Measurements from ENCODE around the gene INPP5A.
"Not testable (repeated sequence)": the region's sequence is repeated elsewhere in the genome, so short reads cannot be mapped to it uniquely, and the experiment has no call there.

Gene INPP5A

GRCh38 chr10:132596742-132597279 lies 59.2 kb downstream of the INPP5A start:
- DNase-seq (ENCODE audit: low read depth), result no peak

- no peak for DNase-seq (ENCODE audit: low read depth)
Observed at GRCh38 chr10:132597654-132598053, 60.1 kb downstream of the INPP5A start.

GRCh38 chr10:132599023-132599618 lies 61.5 kb downstream of the INPP5A start:
- DNase-seq (ENCODE audit: low read depth), result not testable (repeated sequence)

- no peak for DNase-seq (ENCODE audit: low read depth)
Observed at GRCh38 chr10:132599732-132600131, 62.1 kb downstream of the INPP5A start.

DNA sequence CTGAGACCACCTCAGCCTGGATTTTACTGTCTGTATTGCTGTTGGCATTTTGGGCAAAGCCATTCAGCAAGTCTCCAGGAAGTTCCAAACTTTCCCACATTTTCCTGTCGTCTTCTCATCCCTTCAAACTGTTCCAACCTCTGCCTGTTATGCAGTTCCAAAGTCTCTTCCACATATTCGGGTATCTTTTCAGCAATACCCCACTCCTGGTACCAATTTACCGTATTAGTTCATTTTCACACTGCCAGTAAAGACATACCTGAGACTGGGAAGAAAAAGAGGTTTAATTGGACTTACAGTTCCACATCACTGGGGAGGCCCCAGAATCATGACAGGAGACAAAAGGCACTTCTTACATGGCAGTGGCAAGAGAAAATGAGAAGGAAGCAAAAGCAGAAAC lies 62.8 kb downstream of the INPP5A start:
- no peak for DNase-seq (ENCODE audit: low read depth)

DNA sequence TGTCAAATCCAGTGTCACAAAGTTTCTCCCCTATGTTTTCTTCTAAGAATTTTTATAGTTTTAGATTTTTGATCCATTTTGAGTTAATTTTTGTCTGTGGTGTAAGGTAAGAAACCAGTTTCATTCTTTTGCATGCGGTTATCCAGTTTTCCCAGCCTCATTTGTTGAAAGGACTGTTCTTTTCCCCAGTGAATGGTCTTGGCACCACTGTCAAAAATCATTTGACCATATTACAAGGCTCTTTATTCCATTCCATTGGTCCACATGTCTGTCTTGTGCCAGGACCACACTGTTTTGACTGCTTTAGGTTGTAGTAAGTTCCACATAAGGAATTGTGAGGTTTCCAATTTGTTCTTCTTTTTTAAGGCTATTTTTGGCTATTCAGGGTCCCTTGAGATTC lies 64.0 kb downstream of the INPP5A start:
- DNase-seq (ENCODE audit: low read depth), result no peak

- no peak for DNase-seq (ENCODE audit: low read depth)
Observed at GRCh38 chr10:132602614-132603013, 65.0 kb downstream of the INPP5A start.

GRCh38 chr10:132603851-132604533 lies 66.4 kb downstream of the INPP5A start:
- no peak for DNase-seq (ENCODE audit: low read depth)

GRCh38 chr10:132604686-132605085 lies 67.1 kb downstream of the INPP5A start:
- DNase-seq (ENCODE audit: low read depth), result no peak

GRCh38 chr10:132605390-132605789 lies 67.8 kb downstream of the INPP5A start:
- DNase-seq (ENCODE audit: low read depth), result no peak

GRCh38 chr10:132606031-132606491 lies 68.5 kb downstream of the INPP5A start:
- no peak for DNase-seq (ENCODE audit: low read depth)

DNA sequence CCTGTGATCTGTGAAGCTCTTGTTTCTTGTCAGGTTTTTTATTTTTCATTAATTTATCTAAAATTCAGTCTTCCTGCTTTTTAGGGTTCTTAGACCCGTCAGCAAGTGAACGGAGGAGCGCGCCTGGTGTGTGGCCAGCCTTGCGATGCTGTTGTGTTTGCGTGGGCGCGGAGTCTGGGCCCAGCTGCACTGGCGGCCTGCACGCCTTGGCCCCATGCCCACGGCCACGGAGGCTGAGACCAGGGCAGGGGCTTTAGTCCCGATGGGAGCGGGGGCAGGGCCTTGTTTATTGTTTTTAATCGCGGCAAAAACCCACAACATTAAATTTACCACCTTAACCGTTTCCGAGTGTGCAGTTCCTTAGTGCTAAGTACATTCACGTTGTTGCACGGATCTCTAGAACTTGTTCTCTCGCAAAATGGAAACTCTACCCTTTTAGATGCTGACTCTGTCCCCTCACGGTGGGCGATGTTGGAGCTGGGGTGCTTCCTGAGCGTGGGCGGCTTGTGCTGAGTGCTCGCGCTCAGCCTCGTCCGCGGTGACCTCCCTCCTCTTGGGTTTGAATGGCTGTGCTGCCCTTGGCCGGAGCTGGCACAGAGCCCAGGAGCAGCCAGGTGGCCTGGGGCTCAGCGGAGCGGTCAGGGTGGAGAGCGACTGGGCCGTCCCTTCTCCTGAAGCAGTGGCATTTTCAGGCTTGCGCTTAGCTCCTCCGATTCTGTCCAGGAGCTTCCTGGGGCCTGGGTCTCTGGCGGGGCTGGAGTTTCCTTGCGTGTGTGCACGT lies 69.1 kb downstream of the INPP5A start:
- no peak for DNase-seq (ENCODE audit: low read depth)

DNA sequence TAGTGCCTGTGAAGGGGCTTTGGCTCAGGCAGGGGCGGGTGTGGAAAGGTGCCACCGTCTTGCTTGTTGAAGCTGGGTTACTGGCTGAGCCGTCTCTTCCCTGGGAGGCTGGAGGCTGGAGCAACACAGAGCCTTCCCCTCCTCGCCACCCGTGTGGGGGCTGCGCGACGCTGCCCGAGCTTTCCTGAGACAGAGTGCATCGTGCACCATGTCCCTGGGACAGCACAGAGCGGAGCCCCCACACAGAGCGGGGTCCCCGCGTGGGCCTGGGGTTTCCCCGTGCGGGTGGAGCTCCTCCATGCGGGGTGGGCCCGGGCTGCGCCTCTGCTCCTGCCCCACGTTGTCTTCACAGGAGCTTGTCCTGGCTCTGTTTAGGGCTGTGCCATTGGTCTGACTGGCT lies 69.9 kb downstream of the INPP5A start:
- DNase-seq (ENCODE audit: low read depth), result no peak

DNA sequence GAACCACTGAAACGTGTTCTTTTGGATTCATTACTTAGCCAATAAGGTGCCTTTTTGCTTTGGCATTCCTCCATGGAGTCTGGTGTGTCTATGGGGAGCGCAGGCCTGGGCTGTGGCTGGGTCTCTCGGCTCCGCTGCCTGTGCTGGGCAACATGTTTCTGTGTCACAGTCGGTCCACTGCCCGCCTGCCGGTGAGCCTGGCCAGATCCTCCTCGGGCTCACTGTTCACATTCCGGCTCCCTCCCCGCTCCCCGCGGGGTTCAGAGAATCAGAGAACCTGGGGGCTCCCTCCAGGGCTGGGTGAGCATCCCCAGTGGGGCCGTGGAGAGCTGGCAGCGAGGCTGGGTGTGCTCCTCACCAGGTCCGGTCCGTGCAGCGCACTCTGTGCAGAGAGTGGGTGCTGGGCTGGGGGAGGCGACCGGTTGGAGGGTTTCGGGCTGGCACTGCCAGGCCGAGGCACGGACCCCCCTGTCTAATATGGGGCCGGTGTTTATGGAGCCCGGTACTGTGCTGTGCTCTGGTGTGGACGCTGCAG lies 70.4 kb downstream of the INPP5A start:
- DNase-seq (ENCODE audit: low read depth), result no peak

DNA sequence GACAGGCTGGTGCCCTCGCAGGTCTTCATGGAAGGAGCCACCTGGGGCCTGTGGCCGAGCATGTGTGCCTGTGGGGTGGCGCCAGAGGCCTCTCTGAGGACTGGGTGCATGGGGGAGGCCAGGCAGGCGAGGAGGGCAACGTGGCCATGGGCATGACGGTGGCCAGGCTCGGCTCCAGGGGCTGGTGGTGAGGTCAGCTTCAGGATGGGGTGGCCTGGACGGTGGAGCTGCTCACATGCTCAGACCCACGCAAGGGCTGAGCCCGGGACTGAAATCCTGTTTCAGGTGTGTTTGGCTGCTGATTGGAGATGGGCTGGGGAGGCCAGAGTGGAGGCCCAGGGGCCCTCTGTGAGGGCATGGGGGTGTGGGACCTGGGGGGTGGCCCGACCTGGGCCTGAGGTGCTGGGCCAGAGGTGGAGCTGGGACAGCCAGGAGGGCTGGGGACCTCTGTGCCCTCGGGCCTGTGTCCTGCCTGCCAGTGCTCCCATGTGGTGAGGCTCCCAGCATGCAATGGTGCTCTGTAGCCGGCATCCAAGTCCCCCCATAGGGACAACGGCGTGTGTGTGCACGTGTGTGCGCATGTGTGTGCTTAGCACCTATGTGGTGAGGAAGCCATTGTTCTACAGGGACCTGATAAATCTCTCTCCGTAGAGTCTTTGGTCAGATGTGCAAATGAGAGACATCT lies 71.1 kb downstream of the INPP5A start:
- no peak for DNase-seq (ENCODE audit: low read depth)

DNA sequence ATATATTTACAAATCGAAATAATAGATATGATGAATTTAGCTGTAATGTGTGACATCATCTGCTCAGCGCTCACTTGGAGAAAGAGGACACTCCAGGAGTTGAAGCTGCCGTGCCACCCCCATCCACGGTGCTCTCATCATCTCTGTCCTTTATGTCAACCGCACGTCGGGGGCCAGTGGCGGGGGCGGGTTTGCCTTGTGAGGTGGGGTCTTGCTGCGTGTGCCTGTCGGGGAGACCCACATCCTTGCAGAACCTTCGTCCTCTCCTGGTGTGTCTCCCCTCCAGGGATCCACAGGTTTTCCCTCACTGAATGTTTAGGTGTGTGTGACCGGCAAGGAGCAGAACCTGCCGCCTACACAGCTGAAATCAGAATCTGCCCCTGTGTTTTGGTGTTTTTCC lies 71.6 kb downstream of the INPP5A start:
- no peak for DNase-seq (ENCODE audit: low read depth)

DNA sequence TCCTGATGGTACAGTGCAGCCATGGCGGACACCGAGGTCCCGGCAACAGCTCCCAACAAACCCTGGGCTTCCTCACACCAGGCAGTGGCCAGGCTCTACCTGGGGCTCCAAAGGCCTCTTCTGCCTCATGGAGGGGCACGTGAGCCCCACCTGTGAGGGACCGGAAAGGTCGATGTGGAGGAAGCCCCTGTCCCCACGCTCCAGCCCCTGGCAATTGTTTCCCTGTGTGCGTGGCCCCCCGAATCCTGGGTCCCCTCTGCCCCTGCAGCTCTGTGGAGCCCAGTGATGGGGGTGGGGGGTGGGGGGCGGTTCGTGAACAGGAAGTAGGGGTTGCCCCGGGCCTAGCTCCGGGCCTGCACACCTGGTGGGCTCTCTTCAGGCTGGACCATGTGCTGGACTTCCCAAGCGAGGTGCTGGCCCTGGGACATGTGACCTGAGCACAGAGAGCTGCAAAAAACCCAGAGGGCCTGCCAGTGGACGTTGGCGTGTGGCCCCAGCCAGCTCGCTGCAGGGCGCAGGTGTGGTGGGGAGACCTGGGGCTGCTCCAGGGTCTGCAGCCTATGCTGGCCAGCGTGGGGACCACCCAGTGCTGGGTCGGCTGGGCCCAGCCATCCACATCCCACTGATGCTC lies 72.6 kb downstream of the INPP5A start:
- no peak for DNase-seq (ENCODE audit: low read depth)

DNA sequence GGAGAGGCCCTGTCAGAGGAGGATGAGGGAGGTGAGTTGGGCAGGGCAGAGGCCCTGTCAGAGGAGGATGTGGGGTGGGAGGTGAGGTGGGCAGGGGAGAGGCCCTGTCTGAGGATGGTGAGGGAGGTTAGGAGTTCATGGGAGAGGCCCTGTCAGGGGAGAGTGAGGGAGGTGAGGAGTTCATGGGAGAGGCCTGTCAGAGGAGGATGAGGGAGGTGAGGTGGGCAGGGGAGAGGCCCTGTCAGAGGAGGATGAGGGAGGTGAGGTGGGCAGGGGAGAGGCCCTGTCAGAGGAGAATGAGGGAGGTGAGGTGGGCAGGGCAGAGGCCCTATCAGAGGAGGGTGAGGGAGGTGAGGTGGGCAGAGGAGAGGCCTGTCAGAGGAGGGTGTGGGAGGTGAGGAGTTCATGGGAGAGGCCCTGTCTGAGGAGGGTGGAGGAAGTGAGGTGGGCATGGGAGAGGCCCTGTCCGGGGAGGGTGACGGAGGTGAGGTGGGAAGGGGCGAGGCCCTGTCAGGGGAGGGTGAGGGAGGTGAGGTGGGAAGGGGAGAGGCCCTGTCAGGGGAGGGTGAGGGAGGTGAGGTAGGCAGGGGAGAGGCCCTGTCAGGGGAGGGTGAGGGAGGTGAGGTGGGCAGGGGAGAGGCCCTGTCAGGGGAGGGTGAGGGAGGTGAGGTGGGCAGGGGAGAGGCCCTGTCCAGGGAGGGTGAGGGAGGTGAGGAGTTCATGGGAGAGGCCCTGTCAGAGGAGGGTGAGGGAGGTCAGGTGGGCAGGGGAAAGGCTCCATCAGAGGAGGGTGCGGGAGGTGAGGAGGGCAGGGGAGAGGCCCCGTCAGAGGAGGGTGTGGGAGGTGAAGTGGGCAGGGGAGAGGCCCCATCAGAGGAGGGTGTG lies 73.7 kb downstream of the INPP5A start:
- DNase-seq (ENCODE audit: low read depth), result no peak

DNA sequence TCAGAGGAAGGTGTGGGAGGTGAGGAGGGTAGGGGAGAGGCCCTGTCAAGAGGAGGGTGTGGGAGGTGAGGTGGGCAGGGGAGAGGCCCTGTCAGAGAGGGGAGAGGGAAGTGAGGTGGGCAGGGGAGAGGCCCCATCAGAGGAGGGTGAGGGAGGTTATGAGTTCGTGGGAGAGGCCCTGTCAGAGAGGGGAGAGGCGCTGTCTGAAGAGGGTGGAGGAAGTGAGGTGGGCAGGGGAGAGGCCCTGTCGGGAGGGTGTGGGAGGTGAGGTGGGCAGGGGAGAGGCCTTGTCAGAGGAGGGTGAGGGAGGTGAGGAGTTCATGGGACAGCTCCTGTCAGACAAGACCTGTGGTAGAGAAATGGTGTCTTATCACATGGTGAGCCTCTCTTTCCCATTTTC lies 74.4 kb downstream of the INPP5A start:
- no peak for DNase-seq (ENCODE audit: low read depth)
